GF-D8 (cell line): ENCODE data around the gene COPZ1.

ENCODE experiments used
- DNase-seq: peaks from one replicate; lab custom pipeline; 2025; lab: John Stamatoyannopoulos, UW

COPZ1 gene

GRCh38 chr12:54397157-54397556 lies 72.2 kb downstream of the COPZ1 start:
- no peak for DNase-seq

GRCh38 chr12:54398218-54398617 lies 73.3 kb downstream of the COPZ1 start:
- no peak for DNase-seq

- no peak for DNase-seq
These were observed 74.3 kb downstream of the COPZ1 start for GRCh38 chr12:54398995-54399793.

- DNase-seq, result no peak
These were observed 76.2 kb downstream of the COPZ1 start for GRCh38 chr12:54401119-54401518.
